CD4-positive, alpha-beta T cell treated with Interferon gamma for 1 hour (primary cell): Measurements from ENCODE around the gene CABS1.

ENCODE experiments used
- DNase-seq: peaks from one replicate; pipeline ENCODE4 v3.0.0-alpha.2; 2020

The CABS1 gene

GRCh38 chr4:70334681-70335080, at the start of gene CABS1:
TSS of gene CABS1 (plus strand) at chr4:70334981. CDS start at chr4:70335040, 59 bp downstream.
- no peak for DNase-seq

GRCh38 chr4:70288651-70289050, 46.1 kb upstream of the CABS1 start:
- no peak for DNase-seq

DNA sequence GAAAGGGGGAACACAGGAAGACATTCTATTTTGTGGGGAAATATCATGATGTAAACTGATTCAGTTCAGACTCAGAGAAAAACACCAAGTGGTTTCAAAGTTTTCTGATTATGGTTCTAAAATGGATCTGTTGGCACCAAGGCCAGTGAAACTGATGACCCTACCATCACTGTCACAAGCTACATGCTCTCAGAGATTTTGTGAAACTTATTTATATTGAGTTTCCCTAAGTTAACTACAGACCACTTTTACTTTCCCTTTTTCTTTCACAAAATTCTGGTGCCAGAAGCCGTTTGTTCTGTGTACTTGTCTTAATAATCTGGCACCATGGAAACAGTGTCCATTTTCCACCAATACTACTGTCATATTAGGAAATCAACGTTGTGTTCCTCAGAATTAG, 43.4 kb upstream of the CABS1 start:
- DNase-seq, result no peak

DNA sequence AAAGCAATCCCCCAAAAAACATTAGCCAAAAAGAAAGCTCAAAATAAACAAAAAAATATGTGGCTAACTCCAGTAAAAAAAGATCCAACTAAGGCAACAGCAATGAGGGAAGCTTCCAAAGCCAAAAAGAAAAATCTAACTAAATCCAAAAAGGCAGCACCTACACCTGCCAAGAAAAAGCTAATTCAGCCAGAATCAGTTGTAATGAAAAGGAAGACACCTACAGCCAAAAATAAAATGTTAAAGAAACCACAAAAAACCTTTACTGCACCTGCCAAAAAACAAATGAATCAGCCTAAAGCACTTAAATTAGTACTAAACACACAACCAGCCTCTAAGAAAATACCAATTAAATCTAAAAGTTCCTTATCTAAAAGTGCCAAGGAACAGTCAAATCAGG, 37.2 kb upstream of the CABS1 start:
- DNase-seq, result no peak

GRCh38 chr4:70298051-70298450, 36.7 kb upstream of the CABS1 start:
- no peak for DNase-seq

- DNase-seq, result no peak
These were observed 35.1 kb upstream of the CABS1 start for GRCh38 chr4:70299643-70300042.

DNA sequence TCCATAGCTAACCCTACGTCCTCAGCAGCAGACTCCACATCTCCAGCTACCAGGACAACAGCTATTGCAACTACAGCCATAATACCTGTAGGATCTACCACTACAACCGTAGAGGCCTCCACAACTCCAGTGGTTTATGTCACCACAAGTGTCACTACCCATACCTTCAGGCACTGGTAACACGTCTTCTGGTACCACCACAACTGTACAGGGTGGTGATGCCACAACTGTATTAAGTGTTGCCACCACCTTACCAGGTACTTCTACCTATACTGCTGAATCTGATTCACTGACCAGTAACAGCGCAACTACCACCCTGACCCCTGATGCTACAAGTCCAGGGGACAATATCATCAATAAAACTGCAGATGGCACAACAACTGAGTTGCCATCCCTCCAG, 34.6 kb upstream of the CABS1 start:
- no peak for DNase-seq

GRCh38 chr4:70303090-70303489, 31.7 kb upstream of the CABS1 start:
- no peak for DNase-seq

GRCh38 chr4:70305601-70306000, 29.2 kb upstream of the CABS1 start:
- no peak for DNase-seq

- no peak for DNase-seq
These were observed 28.7 kb upstream of the CABS1 start for GRCh38 chr4:70306076-70306475.

GRCh38 chr4:70313736-70314135, 21.0 kb upstream of the CABS1 start:
- DNase-seq, result no peak

GRCh38 chr4:70315928-70316327, 18.9 kb upstream of the CABS1 start:
- no peak for DNase-seq

DNA sequence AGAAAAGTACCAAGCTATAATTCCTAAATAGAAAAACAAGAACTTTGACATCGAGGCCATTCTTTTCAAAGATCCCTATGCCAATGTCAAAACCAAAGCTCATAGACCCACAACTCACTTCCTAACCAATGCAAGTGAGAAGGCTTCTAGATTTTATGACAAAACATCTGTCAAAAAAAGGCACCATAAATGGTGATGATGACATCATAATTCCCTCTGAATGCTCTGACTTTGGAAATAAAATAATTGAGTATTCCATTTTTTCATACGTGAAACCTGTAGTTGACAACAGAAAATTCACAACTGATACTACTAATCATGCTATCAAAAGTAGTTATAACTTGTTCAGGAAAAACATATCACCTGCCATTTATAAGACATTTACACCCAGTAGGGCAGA, 8.7 kb upstream of the CABS1 start:
- no peak for DNase-seq

DNA sequence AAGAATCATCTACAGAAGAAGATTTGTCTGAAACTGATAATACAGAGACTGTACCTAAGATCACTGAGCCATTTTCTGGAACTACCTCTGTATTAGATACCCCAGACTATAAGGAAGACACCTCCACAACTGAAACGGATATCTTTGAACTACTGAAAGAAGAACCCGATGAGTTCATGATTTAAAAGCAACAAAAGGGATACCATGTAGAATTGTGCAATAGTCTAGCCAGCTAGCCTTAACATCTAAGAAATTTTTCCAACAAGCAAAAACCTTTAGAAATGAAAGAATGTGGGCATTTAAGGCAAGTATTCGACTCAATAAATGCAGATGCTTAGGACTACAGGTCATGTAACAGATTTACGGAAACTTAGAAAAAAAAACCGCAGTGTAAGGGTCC, 1.3 kb downstream of the CABS1 start:
- DNase-seq, result no peak

- DNase-seq, result no peak
These were observed 3.2 kb downstream of the CABS1 start for GRCh38 chr4:70337886-70338420.

DNA sequence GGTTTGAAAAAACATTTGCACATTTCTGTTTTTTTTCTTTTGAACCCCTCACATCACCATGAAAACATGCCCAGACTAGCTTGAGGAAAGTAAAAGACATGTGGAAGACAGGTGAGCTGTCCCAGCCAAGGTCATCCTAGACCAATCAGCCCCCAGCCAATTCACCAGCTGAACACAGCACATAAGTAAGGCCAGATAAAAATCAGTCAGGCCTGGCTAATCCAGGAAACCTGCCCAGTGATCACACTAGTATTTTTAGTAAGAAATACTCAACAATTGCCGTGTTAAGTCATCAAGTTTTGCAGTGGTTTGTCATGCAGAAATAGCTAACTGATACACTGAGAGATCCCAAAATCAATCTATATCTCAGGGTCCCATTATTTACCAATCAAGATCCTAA, 21.4 kb downstream of the CABS1 start:
- no peak for DNase-seq

GRCh38 chr4:70359115-70359661, 24.4 kb downstream of the CABS1 start:
- no peak for DNase-seq

DNA sequence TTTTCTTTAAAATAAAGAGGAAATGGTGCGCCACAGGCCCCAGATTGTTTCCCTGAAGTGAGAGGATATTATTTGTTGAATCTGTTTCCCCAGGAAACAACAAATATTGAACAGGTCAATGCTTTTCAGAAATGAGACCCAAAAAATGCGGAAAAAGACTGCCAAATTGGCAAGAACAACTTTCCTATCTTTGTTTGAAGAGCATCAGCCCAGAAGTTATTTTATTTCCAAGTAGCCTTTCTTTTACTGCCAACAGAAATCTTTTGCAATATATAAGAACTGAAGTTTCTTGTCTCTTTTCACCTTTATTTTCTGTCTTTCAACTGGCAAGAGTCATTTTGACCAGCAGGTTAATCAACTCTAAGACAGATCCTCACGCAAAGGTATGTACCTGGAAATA, 25.7 kb downstream of the CABS1 start, which contains the start of gene SMR3A:
Gene SMR3A (plus strand): TSS at position 301 of the 400 bp plus-strand sequence. CDS start 1,356 bp downstream, outside the sequence.
- no peak for DNase-seq

GRCh38 chr4:70364002-70364401, 29.2 kb downstream of the CABS1 start:
- DNase-seq, result no peak

DNA sequence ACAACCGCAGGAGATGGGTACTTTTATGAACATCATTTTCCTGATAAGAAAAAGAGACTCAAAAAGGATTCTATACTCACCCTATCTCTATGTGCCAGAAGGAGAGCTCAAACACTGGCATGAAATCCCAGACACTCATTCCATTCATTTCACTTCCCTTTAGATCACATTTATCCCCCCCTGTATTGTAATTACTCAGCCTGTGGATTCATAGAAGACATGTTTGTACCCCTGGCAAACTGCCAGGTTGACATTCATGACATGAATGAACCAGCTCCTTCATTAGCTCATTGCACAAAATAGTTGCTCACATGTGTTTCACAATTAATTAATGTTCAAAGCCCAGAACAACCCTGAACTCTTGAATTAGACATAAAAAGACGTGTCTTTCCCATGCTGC, 30.7 kb downstream of the CABS1 start:
- no peak for DNase-seq

DNA sequence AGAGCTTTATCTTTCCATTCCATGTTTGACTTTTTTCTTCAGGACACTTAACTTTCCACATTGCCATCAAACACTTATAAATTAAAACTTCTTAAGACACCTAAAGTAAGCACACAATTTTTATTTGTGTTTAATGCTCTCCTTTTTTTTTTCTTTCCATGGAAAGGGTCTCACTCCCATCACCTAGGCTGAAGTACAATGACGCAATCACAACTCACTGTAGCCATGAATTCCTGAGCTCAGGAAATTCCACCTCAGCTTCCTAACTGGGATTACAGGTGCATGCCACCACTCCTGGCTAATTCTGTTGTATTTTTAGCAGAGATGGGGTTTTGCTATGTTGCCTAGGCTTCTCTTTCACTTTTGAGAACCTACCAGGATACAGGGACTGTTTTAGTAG, 33.0 kb downstream of the CABS1 start:
- DNase-seq, result no peak

DNA sequence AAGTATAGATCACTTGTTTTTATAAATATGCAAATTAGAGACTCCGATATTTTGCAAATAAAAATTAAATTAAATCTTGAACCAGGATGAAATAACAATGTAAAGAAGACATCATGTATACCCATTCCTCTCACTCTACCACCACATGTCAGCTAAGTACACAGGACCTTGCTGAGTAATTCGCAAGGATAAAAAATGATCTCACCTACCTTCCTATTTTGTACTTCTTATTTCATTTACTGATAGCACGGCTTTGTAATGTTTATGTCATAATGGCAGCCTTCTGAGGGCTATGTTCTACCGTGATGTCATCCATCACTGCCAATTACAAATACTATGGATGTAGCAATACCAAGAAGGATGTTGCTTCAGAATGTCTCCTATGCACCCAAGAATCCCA, 37.2 kb downstream of the CABS1 start:
- no peak for DNase-seq

GRCh38 chr4:70372760-70373159, 38.0 kb downstream of the CABS1 start:
- no peak for DNase-seq

- DNase-seq, result no peak
These were observed 45.8 kb downstream of the CABS1 start for GRCh38 chr4:70380578-70380977.

DNA sequence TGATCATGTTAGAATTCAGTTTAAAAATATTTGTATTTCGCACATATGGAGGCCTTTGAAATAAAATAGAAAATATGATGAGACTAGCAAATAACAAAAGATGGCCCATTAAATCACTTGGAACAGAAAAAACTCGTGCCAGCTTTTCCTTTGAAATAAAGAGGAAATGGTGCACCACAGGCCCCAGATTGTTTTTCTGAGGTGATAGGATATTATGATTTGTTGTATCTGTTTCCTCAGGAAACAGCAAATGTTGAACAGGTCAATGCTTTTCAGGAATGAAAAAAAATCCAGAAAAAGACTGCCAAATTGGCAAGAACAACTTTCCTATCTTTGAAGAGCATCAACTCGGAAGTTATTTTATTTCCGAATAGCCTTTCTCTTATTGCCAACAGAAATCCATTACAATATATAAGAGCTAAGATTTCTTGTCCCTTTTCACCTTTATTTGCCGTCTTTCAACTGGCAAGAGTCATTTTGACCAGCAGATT, 48.0 kb downstream of the CABS1 start, which contains the start of gene SMR3B:
Gene SMR3B (plus strand): TSS at position 441 of the 491 bp plus-strand sequence. CDS start 1,380 bp downstream, outside the sequence.
- DNase-seq, result no peak
